ENCODE data around the gene OR51A4. TPM values are rescaled to one million over a fixed set of nuclear protein-coding genes. Genes with fewer than 3 reads are reported as not detected.
"Not testable (repeated sequence)": the region's sequence is repeated elsewhere in the genome, so short reads cannot be mapped to it uniquely, and the experiment has no call there.

Gene OR51A4, protein sequence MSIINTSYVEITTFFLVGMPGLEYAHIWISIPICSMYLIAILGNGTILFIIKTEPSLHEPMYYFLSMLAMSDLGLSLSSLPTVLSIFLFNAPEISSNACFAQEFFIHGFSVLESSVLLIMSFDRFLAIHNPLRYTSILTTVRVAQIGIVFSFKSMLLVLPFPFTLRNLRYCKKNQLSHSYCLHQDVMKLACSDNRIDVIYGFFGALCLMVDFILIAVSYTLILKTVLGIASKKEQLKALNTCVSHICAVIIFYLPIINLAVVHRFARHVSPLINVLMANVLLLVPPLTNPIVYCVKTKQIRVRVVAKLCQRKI
- total RNA-seq (2014; rRNA removed; shearing (Covaris generic)), result not detected in 2 replicates

DNA sequence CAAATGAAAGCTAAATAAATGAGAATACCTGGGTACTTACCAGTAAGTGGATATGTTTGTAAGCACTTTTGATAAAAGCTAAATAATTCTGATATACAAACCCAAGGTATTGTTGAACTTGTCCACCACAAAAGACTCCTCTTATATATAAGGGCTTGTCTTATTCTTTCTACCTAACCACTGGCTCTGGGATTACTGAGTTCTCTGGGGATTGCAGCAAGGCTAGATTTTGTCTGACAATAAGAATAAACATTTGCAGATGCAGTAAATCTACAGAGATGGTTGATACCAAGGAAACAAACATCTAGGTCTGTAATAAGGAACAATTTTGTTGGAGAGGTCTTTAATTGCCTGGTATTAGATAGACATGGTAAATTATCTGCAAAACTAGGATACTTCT, at the start of gene OR51A4:
Gene OR51A4, minus strand, starts transcription at position 101 of the 400 bp plus-strand sequence. CDS start 505 bp downstream, outside the sequence.
- H3K9me3 ChIP-seq (replicated peaks), result no peaks in the 10 kb centered on the region
- H3K36me3 ChIP-seq, result no peaks in the 10 kb centered on the region
- 0 out of 2 replicates have a peak, but pooled peaks cover 5% of the 10 kb centered on the region for H3K27me3 ChIP-seq (replicated peaks)
- no peaks in the 10 kb centered on the region for H3K4me1 ChIP-seq (replicated peaks)
- DNase-seq (ENCODE audit: low read depth in 1 of 2, low spot score in 2 of 2), result no peak
- H3K27ac ChIP-seq, result no peak within 1 kb of the TSS
- no peak within 1 kb of the TSS for H3K4me3 ChIP-seq

DNA sequence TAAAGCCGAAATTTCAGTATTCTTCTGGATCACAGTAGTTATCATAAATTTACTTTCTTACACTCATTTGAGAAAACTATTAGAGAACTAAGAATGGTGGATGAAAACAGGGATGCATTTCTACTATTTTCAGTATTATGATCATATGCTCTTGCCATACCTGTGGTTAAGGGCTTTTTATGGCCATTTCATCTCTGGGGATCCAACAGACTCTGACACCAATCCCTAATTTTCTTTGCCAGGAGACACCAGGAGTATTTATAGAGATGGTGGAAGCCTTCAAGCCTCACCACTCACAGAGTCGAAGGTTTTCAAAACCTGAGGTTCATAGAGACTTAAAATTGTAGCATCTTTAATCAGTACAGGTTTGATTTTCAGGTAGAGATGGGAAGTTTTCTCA, 47.1 kb upstream of the OR51A4 start, which contains the start of gene OR51L1:
Gene OR51L1, plus strand, starts transcription at position 301 of the 400 bp plus-strand sequence. CDS start 4,132 bp downstream, outside the sequence.
- Histone ChIP-seq H3K27ac (no peak within 1 kb of the TSS), H3K36me3 (no peaks in the 10 kb centered on the region), H3K4me3 (no peak within 1 kb of the TSS), H3K27me3 (replicated peaks) (no peaks in the 10 kb centered on the region), H3K9me3 (replicated peaks) (no peaks in the 10 kb centered on the region), H3K4me1 (replicated peaks) (no peaks in the 10 kb centered on the region)
- no peak for DNase-seq (ENCODE audit: low read depth in 1 of 2, low spot score in 2 of 2)

DNA sequence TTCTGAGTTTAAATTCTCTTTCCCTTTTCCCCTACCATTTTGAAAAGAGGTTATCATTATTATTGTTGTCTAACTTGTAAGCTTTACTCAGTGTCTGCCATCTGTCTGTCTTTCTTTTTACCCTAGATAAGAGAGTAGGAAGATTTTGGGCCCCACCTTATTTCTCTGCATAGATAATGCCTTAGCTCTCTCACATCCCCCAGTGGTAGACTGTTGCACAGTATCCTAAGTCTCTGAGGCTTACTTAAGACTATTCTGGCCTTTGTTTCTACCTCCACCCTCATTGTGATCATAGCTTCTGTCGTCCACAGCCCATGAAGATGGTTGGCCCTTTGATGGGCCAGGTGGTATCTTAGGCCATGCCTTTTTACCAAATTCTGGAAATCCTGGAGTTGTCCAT, 43.7 kb upstream of the OR51A4 start:
- Histone ChIP-seq H3K27me3 (replicated peaks) (no peaks in the 10 kb centered on the region), H3K9me3 (replicated peaks) (no peaks in the 10 kb centered on the region), H3K4me1 (replicated peaks) (no peaks in the 10 kb centered on the region), H3K27ac (no peak overlapping the region), H3K4me3 (no peak overlapping the region), H3K36me3 (no peaks in the 10 kb centered on the region)
- no peak for DNase-seq (ENCODE audit: low read depth in 1 of 2, low spot score in 2 of 2)

DNA sequence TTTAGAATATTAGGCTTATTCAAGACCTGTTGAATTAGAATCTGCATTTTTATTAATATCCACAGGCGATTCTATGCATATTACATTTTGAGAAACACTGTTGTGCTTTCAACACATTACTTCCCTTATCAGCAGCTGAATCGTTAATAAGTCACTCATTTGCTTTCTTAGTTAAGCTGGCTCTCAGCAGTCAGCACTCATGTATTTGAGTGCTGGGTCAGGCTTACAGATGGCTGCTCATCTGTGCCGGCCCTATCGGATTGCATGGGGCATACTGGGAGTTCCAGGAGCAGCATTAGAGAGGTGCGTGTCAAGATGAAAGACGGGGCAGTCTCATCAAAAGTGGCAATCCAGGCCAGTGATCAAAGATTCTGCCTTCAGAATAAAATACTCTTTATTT, 36.4 kb upstream of the OR51A4 start:
- Histone ChIP-seq H3K4me1 (replicated peaks) (no peaks in the 10 kb centered on the region), H3K27ac (no peak overlapping the region), H3K9me3 (replicated peaks) (no peaks in the 10 kb centered on the region), H3K4me3 (no peak overlapping the region), H3K36me3 (no peaks in the 10 kb centered on the region), H3K27me3 (replicated peaks) (no peaks in the 10 kb centered on the region)
- no peak for DNase-seq (ENCODE audit: low read depth in 1 of 2, low spot score in 2 of 2)

DNA sequence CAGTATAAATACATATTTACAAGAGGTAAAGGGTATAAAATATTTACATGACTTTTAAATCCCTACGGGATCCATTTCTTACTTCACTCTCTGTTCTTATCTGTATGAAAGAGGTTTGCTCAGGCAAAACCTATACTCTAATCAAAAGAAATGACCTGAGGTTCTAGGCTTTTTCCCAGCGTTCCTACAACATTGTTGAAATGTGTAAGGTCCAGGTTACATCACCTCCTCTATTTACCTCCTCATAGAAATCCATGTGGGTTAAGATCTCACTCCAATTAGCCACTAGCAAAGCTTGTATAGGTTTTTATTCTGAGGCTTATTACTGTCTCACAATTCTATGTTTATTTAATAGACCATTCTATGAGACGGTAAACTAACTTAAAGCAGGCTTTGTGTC, 35.3 kb upstream of the OR51A4 start:
- Histone ChIP-seq H3K36me3 (no peaks in the 10 kb centered on the region), H3K9me3 (replicated peaks) (no peaks in the 10 kb centered on the region), H3K27ac (no peak overlapping the region), H3K4me1 (replicated peaks) (no peaks in the 10 kb centered on the region), H3K27me3 (replicated peaks) (0 out of 2 replicates have a peak, but pooled peaks cover 3% of the 10 kb centered on the region), H3K4me3 (no peak overlapping the region)
- no peak for DNase-seq (ENCODE audit: low read depth in 1 of 2, low spot score in 2 of 2)

DNA sequence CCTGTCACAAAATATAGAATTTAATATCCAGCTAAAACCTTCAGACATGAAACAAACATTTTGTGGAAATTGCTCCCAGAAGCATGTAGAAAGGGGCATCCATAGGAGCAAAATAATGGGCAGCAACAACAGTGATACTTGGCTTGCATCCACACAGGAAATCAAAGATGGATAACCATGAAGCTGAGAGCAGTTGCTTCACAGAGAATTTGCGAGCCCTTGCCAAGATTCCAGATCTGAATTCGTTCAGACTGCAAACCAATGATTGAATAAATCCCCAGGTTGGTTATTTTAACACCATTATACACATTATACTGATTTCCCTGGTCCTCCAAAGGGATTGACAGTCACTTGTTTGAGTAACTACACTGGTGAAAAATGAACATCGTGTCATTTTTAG, 31.6 kb upstream of the OR51A4 start:
- Histone ChIP-seq H3K4me3 (no peak overlapping the region), H3K36me3 (no peaks in the 10 kb centered on the region), H3K27ac (no peak overlapping the region), H3K4me1 (replicated peaks) (no peaks in the 10 kb centered on the region), H3K27me3 (replicated peaks) (peaks cover 6% of the 10 kb centered on the region; the same call in 1 of the 2 replicates), H3K9me3 (replicated peaks) (no peaks in the 10 kb centered on the region)
- DNase-seq (ENCODE audit: low read depth in 1 of 2, low spot score in 2 of 2), result no peak

DNA sequence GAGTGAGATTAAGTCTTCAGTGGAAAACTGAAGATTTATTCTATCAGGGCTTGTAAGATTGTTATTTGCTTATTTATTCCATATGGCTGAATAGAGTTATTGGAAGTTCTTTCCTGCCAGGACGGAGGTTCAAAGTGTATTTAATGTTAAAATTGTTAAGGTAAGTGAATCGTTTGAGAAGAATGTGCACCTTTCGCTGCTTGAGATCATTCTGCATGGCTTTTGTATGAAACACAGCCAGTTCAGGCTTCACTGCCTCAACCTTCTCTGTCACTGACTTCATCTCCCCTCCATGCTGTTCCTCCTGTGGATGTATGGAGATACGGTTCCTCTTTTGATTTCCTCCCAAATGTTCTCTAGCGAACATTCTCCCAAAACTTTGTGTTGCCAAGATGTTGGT, 28.0 kb upstream of the OR51A4 start:
- no peaks in the 10 kb centered on the region for H3K4me1 ChIP-seq (replicated peaks)
- DNase-seq (ENCODE audit: low read depth in 1 of 2, low spot score in 2 of 2), result no peak

DNA sequence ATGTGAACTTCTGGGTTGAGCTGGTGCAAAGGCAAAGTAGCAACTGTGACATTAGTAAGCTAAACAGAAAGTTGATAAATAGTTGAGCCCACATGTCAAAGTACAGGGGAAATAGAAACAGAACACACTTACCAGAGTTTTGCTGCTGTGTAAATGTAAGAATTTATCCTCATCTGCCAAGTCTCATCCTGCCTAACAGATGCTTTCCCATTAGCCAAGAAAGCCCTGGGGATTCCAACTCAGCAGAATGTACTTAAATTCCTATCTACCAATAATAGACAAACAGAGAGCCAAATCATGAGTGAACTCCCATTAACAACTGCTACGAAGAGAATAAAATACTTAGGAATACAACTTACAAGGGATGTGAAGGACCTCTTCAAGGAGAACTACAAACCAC, 15.4 kb upstream of the OR51A4 start:
- Histone ChIP-seq H3K27ac (no peak overlapping the region), H3K4me1 (replicated peaks) (no peaks in the 10 kb centered on the region), H3K4me3 (no peak overlapping the region), H3K36me3 (no peaks in the 10 kb centered on the region), H3K27me3 (replicated peaks) (no peaks in the 10 kb centered on the region), H3K9me3 (replicated peaks) (no peaks in the 10 kb centered on the region)
- DNase-seq (ENCODE audit: low read depth in 1 of 2, low spot score in 2 of 2), result no peak

More for the DNA sequence above, 28.0 kb upstream of the OR51A4 start:
- no peaks in the 10 kb centered on the region for H3K9me3 ChIP-seq (replicated peaks)
- H3K4me3 ChIP-seq, result no peak overlapping the region
- no peaks in the 10 kb centered on the region for H3K36me3 ChIP-seq
- no peak overlapping the region for H3K27ac ChIP-seq
- peaks cover 6% of the 10 kb centered on the region; the same call in 1 of the 2 replicates for H3K27me3 ChIP-seq (replicated peaks)

DNA sequence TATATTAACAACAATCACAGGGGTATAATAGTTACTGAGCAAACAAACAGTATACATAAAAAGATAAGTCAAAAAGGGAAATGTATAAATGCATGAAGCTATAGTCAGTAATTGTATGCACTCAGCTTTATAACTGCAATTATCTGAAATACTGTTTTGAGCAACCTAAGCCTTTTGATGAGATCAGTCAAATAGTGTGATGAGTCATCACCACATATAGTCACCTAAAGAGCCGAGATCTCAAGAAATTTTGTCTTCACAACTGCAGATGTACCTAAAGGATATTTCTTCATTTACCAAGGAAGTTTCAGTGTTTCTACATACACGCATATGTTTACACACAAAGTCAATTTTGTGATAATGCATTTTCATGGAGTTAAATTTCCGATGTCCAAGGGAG, 13.5 kb upstream of the OR51A4 start:
- H3K4me1 ChIP-seq (replicated peaks), result no peaks in the 10 kb centered on the region
- 0 out of 2 replicates have a peak, but pooled peaks cover 2% of the 10 kb centered on the region for H3K27me3 ChIP-seq (replicated peaks)
- DNase-seq (ENCODE audit: low read depth in 1 of 2, low spot score in 2 of 2), result no peak
- no peak overlapping the region for H3K4me3 ChIP-seq
- H3K36me3 ChIP-seq, result no peaks in the 10 kb centered on the region
- H3K27ac ChIP-seq, result no peak overlapping the region
- H3K9me3 ChIP-seq (replicated peaks), result no peaks in the 10 kb centered on the region

DNA sequence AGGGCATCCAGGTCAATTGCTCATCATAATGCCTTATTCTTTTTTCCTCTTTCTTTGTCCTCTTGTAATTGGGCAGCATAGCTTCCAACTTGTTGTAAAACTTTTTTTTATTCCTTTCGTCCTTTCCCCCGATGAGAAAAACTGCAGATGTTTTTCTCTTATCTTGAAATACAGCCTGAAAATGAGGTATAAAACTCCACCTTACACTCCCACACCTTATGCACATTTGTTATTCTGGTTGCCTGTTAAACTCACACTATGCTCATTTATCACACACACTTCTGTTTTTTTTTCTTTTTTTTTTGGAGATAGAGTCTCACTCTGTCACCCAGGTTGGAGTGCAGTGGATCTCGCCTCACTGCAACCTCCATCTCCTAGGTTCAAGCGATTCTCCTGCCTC, 10.0 kb upstream of the OR51A4 start:
- H3K27me3 ChIP-seq (replicated peaks), result 0 out of 2 replicates have a peak, but pooled peaks cover 2% of the 10 kb centered on the region
- H3K36me3 ChIP-seq, result no peaks in the 10 kb centered on the region
- no peak for DNase-seq (ENCODE audit: low read depth in 1 of 2, low spot score in 2 of 2)
- H3K4me1 ChIP-seq (replicated peaks), result no peaks in the 10 kb centered on the region
- H3K27ac ChIP-seq, result no peak overlapping the region
- H3K4me3 ChIP-seq, result no peak overlapping the region
- no peaks in the 10 kb centered on the region for H3K9me3 ChIP-seq (replicated peaks)

DNA sequence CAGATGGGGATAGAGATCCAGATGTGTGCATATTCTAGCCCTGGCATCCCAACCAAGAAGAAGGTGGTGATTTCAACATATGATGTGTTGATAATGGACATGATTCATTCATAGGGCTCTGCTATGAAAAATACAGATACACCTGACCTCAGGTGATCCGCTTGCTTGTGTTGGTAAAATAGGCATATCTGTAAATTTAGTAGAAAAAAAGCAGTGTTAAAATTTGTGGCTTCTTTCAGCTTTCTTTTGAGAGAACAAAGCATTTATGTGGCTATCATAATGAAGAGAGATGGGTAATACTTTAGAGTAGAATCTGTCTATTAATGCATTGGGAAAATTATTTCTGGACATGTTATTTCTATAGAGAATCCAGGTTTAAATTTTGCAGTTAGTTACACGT, 8.2 kb upstream of the OR51A4 start, which contains the start of gene OR51A2:
Gene OR51A2, minus strand, starts transcription at position 101 of the 400 bp plus-strand sequence. Its CDS starts 0 bp downstream, at position 101.
- not testable (repeated sequence) for H3K27me3 ChIP-seq (replicated peaks); DNase-seq (ENCODE audit: low read depth in 1 of 2, low spot score in 2 of 2); H3K36me3 ChIP-seq; H3K9me3 ChIP-seq (replicated peaks); H3K4me1 ChIP-seq (replicated peaks); H3K27ac ChIP-seq; H3K4me3 ChIP-seq

DNA sequence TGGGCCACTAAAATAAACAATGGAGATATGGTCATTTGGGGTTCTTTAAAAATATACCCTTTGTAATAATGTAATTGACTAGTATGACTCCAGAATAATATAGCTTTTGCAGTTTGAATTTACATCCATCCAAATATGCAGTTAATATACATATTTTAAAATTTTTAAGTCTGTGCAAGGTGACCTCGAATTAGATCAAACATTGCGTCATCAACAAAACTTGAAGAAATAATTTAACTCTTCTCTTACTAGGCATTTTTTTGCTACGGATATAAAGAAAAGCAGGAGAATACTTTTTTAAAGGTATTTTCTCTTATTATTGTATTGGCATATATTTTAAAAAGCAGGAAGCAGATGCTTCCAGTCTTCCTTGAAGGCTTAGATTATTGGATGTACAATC, 10.7 kb downstream of the OR51A4 start:
- no peak for DNase-seq (ENCODE audit: low read depth in 1 of 2, low spot score in 2 of 2)
- Histone ChIP-seq H3K4me1 (replicated peaks) (no peaks in the 10 kb centered on the region), H3K4me3 (no peak overlapping the region), H3K9me3 (replicated peaks) (no peaks in the 10 kb centered on the region), H3K36me3 (no peaks in the 10 kb centered on the region), H3K27ac (no peak overlapping the region), H3K27me3 (replicated peaks) (no peaks in the 10 kb centered on the region; the same call in 1 of the 2 replicates)

DNA sequence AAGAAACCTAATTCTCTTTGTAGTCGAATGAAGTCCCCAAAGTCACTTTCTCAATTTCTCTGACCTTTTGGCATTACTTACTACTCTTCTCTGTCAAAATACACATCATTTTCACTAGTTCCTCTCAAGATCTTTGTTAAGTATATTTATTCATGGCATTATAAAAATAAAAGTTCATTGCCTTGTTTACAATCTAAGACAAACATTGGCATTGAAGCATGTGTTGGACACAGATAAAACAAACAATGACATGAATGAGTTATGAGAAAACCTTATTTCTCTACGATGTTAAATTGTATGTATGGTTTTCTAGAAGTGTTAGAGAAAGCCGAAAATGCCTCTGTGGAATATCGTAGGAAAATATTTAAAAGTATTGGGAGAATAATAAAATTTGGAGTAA, 14.7 kb downstream of the OR51A4 start:
- no peak for DNase-seq (ENCODE audit: low read depth in 1 of 2, low spot score in 2 of 2)
- Histone ChIP-seq H3K36me3 (no peaks in the 10 kb centered on the region), H3K4me1 (replicated peaks) (no peaks in the 10 kb centered on the region), H3K27me3 (replicated peaks) (no peaks in the 10 kb centered on the region), H3K27ac (no peak overlapping the region), H3K4me3 (no peak overlapping the region), H3K9me3 (replicated peaks) (no peaks in the 10 kb centered on the region)

DNA sequence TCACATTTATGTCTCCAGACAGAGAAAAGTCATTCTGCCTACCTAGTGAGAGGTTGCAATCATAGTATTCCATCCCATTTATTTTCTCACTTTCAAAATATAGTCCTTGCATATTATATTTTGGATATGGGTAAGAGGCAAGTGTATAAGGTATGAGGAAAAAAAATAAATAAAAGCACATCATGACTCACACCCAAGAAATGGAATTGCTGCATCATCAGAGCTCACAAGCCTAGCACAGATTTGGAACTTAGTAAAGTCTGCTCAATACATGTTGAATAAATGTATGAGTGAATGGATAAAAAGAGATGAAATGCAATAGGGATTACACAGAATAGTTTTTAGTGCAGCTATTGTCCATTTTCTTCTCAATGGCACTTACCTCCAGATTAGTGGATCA, 20.8 kb downstream of the OR51A4 start:
- H3K4me1 ChIP-seq (replicated peaks), result no peaks in the 10 kb centered on the region
- H3K9me3 ChIP-seq (replicated peaks), result no peaks in the 10 kb centered on the region
- no peak overlapping the region for H3K4me3 ChIP-seq
- H3K27ac ChIP-seq, result no peak overlapping the region
- DNase-seq (ENCODE audit: low read depth in 1 of 2, low spot score in 2 of 2), result no peak
- no peaks in the 10 kb centered on the region; the same call in 1 of the 2 replicates for H3K27me3 ChIP-seq (replicated peaks)
- no peaks in the 10 kb centered on the region for H3K36me3 ChIP-seq
